Smooth muscle cell (in vitro differentiated cells): Measurements from ENCODE around the gene AXIN1. TPM values are rescaled to one million over a fixed set of nuclear protein-coding genes. Genes with fewer than 3 reads are reported as not detected.

ENCODE experiments used
- DNase-seq: peaks from one replicate; lab custom pipeline; 2025; ENCODE audit not compliant: unreplicated experiment; lab: John Stamatoyannopoulos, UW
- H2AFZ ChIP-seq: fragments of 200-600 bp; sonication (generic); 2 replicates; pipeline ENCODE4 v1.6.0; 2016; ENCODE audit warnings: antibody characterized with exemption, low read depth, mild to moderate bottlenecking
- H3F3A ChIP-seq: fragments of 200-600 bp; sonication (generic); 2 replicates; pipeline ENCODE4 v1.6.0; 2017; ENCODE audit warnings: antibody characterized with exemption, low read depth
- H3K27ac ChIP-seq: fragments of 200-600 bp; sonication (generic); 2 replicates; pipeline ENCODE4 v1.5.1; 2016; ENCODE audit warnings: low read depth, mild to moderate bottlenecking
- H3K27me3 ChIP-seq: fragments of 200-600 bp; sonication (generic); 2 replicates; pipeline ENCODE4 v1.6.1; 2016; ENCODE audit warnings: low read depth, mild to moderate bottlenecking
- H3K36me3 ChIP-seq: fragments of 200-600 bp; sonication (generic); 2 replicates; pipeline ENCODE4 v1.5.1; 2016; ENCODE audit warnings: low read depth
- H3K4me1 ChIP-seq: fragments of 200-600 bp; sonication (generic); 2 replicates; pipeline ENCODE4 v1.5.1; 2016; ENCODE audit warnings: low read depth
- H3K4me2 ChIP-seq: fragments of 200-600 bp; sonication (generic); 2 replicates; pipeline ENCODE4 v1.6.0; 2016; ENCODE audit warnings: mild to moderate bottlenecking
- H3K4me3 ChIP-seq: fragments of 200-600 bp; sonication (generic); 2 replicates; pipeline ENCODE4 v1.5.1; 2016; ENCODE audit warnings: mild to moderate bottlenecking
- H3K79me2 ChIP-seq: fragments of 200-600 bp; sonication (generic); 2 replicates; pipeline ENCODE4 v1.6.0; 2016; ENCODE audit warnings: low read depth, mild to moderate bottlenecking
- H3K9ac ChIP-seq: fragments of 200-600 bp; sonication (generic); 2 replicates; pipeline ENCODE4 v1.6.0; 2016; ENCODE audit warnings: low read depth
- H3K9me3 ChIP-seq: fragments of 200-600 bp; sonication (generic); replicated peaks from 2 replicates; pipeline ENCODE4 v1.5.1; 2016; ENCODE audit warnings: low read depth
- H4K20me1 ChIP-seq: fragments of 200-600 bp; sonication (generic); 2 replicates; pipeline ENCODE4 v1.6.0; 2016; ENCODE audit warnings: low read depth
- WGBS: methylation state at CpG from one replicate; pipeline ENCODE4 v1.1.7; 2016; ENCODE audit warnings: low lambda C conversion rate; 5-methylcytosine and 5-hydroxymethylcytosine counted together
- polyA plus RNA-seq: library from polyadenylated mRNA; unstranded; fragments of >200 nt; fragmentation: Nextera tagmentation; extraction: Ambion mirVana; gene quantifications from 2 replicates; pipeline ENCODE4 v1.2.1, GENCODE V29; 2016
- total RNA-seq: library from RNA; depleted of rRNA; stranded (reverse); fragments of >200 nt; gene quantifications from 2 replicates; pipeline ENCODE4 v1.2.3, GENCODE V29; 2014
- TF ChIP-seq, protein P1 (sequence below): fragments of 200-600 bp; sonication (generic); IDR thresholded peaks from 2 replicates; pipeline ENCODE4 v1.5.1; 2017; ENCODE audit warnings: borderline replicate concordance, mild to moderate bottlenecking, antibody characterized with exemption; ENCODE audit not compliant: insufficient read depth, poor library complexity, severe bottlenecking

The AXIN1 gene
- total and polyA plus RNA-seq, 2 experiments from 2014 or later: 13.0 to 15.0 TPM

DNA sequence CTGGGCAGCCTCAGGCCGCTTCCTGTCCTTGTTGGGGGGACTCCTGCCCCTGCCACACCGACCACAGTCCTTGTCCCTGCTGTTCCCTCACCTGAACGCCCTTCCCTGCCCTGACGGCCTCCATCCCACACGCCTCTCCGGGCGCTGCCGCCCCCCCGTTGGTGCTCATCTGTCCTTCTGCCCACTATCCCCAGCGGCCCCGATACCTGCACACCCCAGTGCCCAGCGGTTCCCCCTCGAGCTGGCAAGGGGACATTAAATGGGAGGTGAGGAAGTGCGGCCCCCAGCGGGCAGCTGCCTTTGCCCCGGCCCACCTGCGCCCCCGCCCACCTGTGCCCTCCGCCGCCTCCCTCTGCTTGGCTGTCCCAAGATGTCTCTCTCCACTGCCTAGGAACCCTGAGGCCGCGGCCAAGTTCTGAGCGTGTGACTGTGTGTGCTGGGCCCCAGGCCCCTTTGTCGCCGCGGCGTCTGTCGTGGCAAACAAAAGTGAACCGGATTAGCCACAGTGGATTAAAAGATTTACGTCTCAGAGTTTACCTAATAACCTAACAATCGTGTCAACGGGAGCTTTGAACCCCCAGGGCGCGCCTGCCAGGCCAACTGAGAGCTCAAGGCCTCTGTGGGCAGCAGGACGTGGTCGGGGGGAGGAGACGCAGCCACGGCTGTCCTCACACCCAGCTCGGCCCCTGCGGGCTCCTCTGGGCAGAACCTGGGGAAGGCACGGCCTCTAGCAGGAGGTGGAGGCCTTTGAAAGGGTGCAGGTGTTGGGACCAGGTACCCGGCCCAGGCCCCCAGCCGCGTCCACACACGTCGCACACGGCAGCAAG, 7.6 kb upstream of the AXIN1 start:
- Histone ChIP-seq H4K20me1 (no peaks in the 10 kb centered on the region), H2AFZ (no peak overlapping the region), H3K4me1 (no peaks in the 10 kb centered on the region), H3K4me3 (no peak overlapping the region), H3K36me3 (no peaks in the 10 kb centered on the region), H3K27ac (no peak overlapping the region), H3K79me2 (no peaks in the 10 kb centered on the region), H3K27me3 (no peaks in the 10 kb centered on the region), H3K9ac (no peak overlapping the region), H3K4me2 (no peak overlapping the region), H3K9me3 (no peaks in the 10 kb centered on the region), H3F3A (no peaks in the 10 kb centered on the region)
- DNase-seq: no peak
- 93% methylated on average over 37 of the region's 47 CpGs for WGBS
- TF ChIP-seq, protein P1, sequence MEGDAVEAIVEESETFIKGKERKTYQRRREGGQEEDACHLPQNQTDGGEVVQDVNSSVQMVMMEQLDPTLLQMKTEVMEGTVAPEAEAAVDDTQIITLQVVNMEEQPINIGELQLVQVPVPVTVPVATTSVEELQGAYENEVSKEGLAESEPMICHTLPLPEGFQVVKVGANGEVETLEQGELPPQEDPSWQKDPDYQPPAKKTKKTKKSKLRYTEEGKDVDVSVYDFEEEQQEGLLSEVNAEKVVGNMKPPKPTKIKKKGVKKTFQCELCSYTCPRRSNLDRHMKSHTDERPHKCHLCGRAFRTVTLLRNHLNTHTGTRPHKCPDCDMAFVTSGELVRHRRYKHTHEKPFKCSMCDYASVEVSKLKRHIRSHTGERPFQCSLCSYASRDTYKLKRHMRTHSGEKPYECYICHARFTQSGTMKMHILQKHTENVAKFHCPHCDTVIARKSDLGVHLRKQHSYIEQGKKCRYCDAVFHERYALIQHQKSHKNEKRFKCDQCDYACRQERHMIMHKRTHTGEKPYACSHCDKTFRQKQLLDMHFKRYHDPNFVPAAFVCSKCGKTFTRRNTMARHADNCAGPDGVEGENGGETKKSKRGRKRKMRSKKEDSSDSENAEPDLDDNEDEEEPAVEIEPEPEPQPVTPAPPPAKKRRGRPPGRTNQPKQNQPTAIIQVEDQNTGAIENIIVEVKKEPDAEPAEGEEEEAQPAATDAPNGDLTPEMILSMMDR: no peak

DNA sequence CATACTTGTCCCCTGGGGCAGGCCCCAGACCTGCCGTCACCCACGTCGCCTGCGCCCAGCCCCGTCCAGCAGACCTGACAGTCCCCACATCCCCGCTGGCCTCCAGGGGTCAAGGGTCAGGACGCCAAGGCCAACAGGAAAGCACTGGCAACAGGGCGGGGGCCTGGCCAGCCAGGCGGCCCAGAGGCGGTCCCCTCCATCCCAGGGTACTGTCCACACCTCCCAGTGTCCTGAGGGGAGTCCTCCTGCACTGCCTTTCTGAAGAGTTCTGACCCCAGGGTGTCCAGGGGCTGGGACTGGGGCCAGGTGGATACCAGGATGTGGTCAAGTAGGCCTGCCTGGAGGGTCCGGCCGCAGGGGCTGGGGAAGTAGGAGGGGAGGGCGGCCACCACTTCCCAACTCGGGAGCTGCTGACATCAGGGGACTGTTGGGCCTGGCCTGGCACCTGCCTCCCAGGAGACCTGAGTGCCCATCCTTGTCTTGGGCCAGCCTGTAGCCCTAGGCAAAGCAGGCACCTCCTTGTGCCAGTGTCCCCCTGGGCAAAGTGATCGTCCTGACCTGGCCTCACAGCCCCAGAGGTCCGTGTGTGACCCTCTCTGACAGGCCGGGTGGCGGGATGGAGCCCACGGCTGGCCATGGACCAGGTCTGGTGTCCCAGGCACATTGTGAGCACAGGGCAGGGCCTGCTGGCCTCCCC, 6.7 kb upstream of the AXIN1 start:
- DNase-seq: no peak
- H3K36me3 ChIP-seq: no peaks in the 10 kb centered on the region
- no peaks in the 10 kb centered on the region for H3K4me1 ChIP-seq
- H3F3A ChIP-seq: no peaks in the 10 kb centered on the region
- H3K79me2 ChIP-seq: no peaks in the 10 kb centered on the region
- H3K27me3 ChIP-seq: no peaks in the 10 kb centered on the region
- no peak overlapping the region for H3K4me3 ChIP-seq
- H4K20me1 ChIP-seq: no peaks in the 10 kb centered on the region
- H3K9me3 ChIP-seq: no peaks in the 10 kb centered on the region
- WGBS: 96% methylated on average over 19 of the region's 19 CpGs
- no peak overlapping the region for H3K27ac ChIP-seq
- H2AFZ ChIP-seq: no peak overlapping the region
- no peak overlapping the region for H3K9ac ChIP-seq
- no peak overlapping the region for H3K4me2 ChIP-seq
- TF ChIP-seq, protein P1: no peak

DNA sequence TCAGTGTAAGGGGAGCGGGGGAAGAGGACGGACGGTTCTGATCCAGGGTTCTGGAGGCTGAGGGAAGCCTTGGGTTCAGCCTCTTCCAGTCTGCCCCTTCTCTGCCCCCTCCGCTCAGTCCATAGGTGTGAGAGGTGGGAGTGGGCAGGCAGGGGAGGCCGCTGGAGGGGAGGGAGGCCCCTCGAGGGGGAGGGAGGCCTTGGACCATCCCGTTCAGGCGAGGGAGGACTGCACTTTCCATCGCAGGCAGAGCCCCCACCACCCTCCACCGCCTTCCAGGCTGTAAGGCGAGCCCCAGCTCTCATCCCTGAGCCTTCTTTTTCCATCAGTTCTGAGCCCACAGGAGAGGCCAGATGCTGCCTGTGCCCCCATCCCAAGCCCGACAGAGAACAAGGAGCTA, 4.2 kb upstream of the AXIN1 start:
- 84% methylated on average over 10 of the region's 12 CpGs for WGBS

More for the DNA sequence above, 4.2 kb upstream of the AXIN1 start:
- no peak overlapping the region for H3K27ac ChIP-seq
- H3K27me3 ChIP-seq: no peaks in the 10 kb centered on the region
- peaks cover 1% of the 10 kb centered on the region for H4K20me1 ChIP-seq
- TF ChIP-seq, protein P1: no peak
- peaks cover under 1% of the 10 kb centered on the region for H3K79me2 ChIP-seq
- H3K4me3 ChIP-seq: no peak overlapping the region
- peaks cover under 1% of the 10 kb centered on the region for H3K4me1 ChIP-seq
- no peak for DNase-seq
- H3K4me2 ChIP-seq: no peak overlapping the region
- H3K9me3 ChIP-seq: no peaks in the 10 kb centered on the region
- no peaks in the 10 kb centered on the region for H3K36me3 ChIP-seq
- no peak overlapping the region for H3K9ac ChIP-seq
- no peaks in the 10 kb centered on the region for H3F3A ChIP-seq
- H2AFZ ChIP-seq: no peak overlapping the region
